SU-DHL-6 (cell line): Measurements from ENCODE around the gene SLC27A4.

ENCODE experiments used
- EZH2phosphoT487 ChIP-seq: fragments of 200-600 bp; sonication (generic), shearing (Covaris generic); conservative IDR thresholded peaks from 2 replicates; pipeline ENCODE4 v1.6.1; 2018; ENCODE audit warnings: mild to moderate bottlenecking, antibody characterized with exemption, low read length, moderate library complexity, mixed read lengths
- TF ChIP-seq, protein P1 (sequence below): fragments of 200-600 bp; sonication (generic); IDR thresholded peaks from one replicate; pipeline ENCODE4 v1.5.1; 2017; ENCODE audit warnings: antibody characterized with exemption, mild to moderate bottlenecking, low read length, moderate library complexity; ENCODE audit not compliant: insufficient read depth, poor library complexity, severe bottlenecking

DNA sequence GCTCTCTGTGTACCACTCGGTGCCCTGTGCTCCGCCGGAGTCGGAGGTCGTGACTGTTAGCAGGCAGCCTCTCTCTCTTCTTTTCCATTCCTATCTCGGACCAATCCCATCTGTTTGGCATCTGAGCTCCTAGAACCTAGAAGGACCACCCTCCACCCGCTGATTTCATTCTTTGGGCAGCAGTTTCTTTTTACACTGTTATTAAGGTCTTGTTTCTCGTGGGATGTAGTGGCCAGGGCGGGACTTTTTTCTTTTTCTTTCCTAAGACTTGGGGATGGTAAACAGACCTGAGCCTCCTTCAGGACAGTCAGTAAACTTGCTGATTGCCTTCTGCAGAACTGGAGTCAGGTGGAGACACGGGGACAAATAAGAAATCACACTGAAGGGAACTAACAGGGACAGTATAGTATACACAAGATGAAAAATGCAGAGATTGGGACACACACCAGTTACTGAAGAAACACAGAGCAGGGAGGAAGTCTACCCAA is 31.3 kb downstream of the SLC27A4 start:
- TF ChIP-seq, protein P1, sequence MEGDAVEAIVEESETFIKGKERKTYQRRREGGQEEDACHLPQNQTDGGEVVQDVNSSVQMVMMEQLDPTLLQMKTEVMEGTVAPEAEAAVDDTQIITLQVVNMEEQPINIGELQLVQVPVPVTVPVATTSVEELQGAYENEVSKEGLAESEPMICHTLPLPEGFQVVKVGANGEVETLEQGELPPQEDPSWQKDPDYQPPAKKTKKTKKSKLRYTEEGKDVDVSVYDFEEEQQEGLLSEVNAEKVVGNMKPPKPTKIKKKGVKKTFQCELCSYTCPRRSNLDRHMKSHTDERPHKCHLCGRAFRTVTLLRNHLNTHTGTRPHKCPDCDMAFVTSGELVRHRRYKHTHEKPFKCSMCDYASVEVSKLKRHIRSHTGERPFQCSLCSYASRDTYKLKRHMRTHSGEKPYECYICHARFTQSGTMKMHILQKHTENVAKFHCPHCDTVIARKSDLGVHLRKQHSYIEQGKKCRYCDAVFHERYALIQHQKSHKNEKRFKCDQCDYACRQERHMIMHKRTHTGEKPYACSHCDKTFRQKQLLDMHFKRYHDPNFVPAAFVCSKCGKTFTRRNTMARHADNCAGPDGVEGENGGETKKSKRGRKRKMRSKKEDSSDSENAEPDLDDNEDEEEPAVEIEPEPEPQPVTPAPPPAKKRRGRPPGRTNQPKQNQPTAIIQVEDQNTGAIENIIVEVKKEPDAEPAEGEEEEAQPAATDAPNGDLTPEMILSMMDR = no peak
- no peak for TF ChIP-seq EZH2phosphoT487
